ENCODE measurements around the gene ORC4.

The ORC4 gene

DNA sequence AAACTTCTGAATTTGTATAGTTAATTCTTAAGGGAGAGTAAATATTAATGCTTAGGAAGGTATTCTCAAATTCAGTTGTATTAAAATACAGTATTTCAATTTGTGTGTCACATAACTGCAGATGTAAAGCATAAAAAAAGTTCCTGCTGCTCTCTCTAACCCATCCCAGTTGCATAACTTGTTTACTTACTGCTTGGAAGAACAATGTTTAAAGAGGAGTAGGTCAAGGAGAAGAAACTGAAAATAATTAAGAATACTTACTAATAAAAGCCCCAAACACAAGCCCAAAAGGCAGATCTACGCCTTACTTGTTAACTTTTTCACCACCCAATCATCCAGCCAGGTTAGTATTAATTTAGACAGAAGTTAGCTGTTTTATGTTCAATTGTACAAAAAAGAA, 81.2 kb downstream of the ORC4 start:
- intact Hi-C loops (cut with DNase I): loop anchor here (10.0 kb wide), 2 partner anchors 1055 to 1625 kb away; no protein-coding TSS in a partner anchor
- DNase-seq: no peak

DNA sequence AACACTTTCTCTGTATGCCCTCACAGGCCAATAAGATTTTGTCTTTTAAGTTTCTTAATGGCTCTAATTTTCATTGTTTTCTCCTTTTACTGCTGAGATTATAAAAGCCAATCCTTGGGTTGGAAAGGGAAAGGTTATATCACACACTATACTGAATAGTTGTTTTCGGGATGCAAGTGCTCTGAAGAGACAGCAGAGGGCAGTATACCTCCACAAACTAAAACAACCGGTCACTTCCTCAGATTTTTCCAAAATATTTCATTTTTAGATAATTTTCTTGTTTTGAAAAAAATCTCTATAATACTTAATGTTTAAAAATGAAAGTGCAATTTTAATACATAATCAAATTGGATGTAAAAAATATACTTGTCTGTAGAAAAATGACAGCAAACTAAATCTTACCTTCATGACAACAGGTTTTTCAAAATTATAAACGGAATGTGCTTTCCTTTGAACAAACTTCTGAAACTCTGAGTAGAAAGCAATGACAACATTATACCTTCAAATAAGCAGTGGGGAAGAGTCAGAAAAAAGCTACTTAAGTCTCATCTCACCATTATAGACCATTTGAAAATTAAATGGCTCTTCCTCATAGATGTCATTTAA, 82.7 kb downstream of the ORC4 start:
- intact Hi-C loops (cut with DNase I): loop anchor here (1.0 to 10.0 kb wide), 3 partner anchors 572 to 1627 kb away; no protein-coding TSS in a partner anchor
- DNase-seq: no peak

DNA sequence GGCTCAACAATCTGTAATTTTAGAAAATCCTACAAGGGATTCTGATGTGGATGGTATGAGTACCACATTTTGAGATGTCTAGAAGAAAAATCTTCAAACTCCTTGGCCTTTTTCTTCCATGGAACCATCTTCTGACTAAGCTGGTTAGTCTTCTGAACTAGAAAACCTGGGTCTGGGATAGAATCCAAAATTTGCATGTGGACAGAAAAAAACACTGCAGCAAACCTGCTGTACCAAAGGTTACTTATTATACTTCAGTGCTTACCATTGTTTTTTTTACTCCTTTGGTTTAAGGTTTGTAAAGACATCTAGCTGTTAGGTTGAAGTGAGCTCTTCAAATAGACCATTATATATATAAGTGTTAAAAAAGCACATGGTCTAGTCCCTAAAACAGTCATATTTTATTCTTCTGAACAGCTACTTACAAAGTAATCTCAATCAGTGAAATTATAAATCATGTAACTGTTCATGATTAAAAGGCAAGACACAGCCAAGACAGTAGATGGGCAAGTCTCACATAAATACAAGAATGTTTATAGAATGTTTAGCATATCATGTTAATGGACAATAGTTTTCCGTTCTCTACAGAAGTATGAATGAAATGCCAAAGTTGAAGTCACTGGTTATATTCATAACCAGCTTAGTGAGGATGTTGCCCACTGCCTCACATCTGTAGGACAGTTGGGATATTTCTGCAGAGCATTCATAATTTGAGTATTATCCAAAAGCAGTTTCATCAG, 85.5 kb downstream of the ORC4 start:
- DNase-seq: no peak
- intact Hi-C loops (cut with DNase I): loop anchor here (10.0 kb wide), 2 partner anchors 1060 to 1630 kb away; no protein-coding TSS in a partner anchor

DNA sequence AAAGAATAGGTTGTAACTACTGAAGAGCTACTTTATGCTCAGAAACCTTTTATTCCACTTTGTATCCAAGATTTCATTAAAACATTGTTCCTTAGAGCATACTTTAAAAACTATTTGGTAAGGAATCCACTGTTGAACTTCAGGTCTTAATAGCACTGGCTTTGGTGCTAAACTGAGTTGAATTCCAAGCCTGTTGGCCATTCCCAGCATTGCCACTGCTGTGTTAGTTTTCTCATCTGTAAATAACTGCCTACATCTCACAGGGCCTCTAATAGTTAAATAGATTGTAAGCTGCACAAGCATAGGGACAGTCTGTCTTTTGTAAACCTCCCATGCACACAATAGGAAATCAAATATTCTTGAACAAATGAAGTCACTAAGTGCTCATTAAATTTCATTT, 86.6 kb downstream of the ORC4 start:
- intact Hi-C loops (cut with DNase I): loop anchor here (10.0 kb wide), 2 partner anchors 1061 to 1631 kb away; no protein-coding TSS in a partner anchor
- no peak for DNase-seq

DNA sequence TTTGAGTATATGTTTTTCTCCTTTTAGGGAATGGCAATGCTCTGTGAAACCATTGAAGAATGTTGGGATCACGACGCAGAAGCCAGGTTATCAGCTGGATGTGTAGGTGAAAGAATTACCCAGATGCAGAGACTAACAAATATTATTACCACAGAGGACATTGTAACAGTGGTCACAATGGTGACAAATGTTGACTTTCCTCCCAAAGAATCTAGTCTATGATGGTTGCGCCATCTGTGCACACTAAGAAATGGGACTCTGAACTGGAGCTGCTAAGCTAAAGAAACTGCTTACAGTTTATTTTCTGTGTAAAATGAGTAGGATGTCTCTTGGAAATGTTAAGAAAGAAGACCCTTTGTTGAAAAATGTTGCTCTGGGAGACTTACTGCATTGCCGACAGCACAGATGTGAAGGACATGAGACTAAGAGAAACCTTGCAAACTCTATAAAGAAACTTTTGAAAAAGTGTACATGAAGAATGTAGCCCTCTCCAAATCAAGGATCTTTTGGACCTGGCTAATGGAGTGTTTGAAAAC, 93.4 kb downstream of the ORC4 start:
- intact Hi-C loops (cut with DNase I): no loop called here
- no peak for DNase-seq

DNA sequence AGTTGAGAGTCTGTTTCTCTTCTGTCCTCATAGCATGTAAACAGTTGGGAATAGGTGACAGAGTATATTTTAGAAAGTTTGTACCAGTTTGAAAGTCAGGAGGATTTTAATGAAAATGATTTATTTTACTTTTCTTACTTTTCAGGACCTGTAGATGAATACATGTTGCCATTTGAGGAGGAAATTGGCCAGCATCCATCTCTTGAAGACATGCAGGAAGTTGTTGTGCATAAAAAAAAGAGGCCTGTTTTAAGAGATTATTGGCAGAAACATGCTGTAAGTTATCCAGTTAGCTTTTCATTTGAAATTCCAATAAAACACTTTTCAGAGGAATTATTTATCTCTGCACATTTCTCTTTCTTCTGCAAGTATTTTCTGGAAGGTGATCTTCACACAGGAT, 94.7 kb downstream of the ORC4 start:
- intact Hi-C loops (cut with DNase I): no loop called here
- no peak for DNase-seq

DNA sequence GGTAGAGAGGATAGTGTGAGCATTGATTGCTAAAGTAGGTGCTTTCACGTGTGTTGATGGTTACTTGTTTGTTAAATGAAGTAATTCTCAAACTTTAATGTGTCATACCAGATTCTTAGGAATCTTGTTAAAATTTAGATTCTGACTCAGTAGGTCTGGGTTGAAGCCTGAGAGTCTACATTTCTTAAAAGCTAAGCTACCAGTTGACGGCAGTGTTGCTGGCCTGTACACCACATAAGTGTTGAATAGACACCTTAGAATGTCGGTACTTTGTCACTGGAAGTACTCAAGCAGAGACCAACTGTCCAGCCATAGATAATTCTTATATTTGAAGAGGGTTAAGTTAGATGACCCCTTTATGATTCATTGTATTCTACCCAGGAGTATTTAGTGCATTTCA, 95.9 kb downstream of the ORC4 start:
- intact Hi-C loops (cut with DNase I): no loop called here

DNA sequence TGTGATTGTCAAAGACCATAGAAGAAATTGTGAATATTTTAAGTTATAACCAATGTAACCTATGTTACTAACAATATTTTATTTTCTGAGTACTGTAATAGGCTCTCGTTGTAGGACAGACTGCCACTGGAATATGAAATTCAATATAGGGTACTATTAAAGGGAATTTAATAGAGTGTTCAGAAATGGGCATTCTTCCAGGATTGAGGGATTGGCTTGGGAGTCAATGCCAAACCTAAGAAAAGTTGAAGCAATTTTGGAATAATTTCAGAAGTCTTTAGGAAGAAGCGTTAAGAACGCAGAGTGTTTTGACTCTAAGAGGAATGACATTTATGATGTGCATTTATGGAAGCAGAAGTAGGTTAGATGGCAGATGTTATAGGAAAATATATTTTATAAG, 96.7 kb downstream of the ORC4 start:
- no peak for DNase-seq
- intact Hi-C loops (cut with DNase I): no loop called here

More for the DNA sequence above, 95.9 kb downstream of the ORC4 start:
- no peak for DNase-seq

DNA sequence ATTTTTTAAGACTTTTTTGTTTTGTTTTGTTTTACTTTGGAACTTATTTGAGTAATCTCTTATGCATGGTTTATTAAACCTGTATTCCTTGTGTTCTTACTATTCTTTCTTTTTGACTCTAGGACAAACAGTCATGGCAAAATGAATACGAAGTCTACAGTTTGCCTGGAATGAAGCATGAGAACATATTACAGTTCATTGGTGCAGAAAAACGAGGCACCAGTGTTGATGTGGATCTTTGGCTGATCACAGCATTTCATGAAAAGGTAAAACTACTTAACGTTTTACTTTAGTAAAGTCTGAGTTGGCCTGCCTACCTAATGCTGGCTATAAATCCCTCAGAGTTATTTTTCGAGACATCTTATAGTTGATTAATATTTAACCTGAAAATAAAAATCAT, 103.4 kb downstream of the ORC4 start:
- no peak for DNase-seq
- intact Hi-C loops (cut with DNase I): no loop called here

DNA sequence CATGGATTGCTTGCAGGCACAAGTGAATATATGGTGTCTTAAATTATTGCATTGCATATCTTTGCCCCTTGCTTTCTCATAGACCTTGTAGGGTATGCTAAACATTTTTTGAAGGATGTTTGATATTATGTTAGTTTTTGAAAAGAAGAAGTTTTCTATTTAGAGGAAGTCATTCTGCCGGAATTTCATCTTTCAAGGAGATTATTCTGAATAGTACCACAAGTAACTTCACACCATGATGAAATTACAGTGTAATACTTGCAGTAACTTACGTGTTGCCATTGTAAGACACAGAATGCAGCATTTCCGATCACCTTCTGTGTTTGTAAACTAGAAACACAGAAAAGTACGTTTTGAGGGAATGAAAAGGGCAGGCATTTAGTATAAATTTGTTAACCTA, 103.8 kb downstream of the ORC4 start:
- DNase-seq: no peak
- intact Hi-C loops (cut with DNase I): no loop called here

DNA sequence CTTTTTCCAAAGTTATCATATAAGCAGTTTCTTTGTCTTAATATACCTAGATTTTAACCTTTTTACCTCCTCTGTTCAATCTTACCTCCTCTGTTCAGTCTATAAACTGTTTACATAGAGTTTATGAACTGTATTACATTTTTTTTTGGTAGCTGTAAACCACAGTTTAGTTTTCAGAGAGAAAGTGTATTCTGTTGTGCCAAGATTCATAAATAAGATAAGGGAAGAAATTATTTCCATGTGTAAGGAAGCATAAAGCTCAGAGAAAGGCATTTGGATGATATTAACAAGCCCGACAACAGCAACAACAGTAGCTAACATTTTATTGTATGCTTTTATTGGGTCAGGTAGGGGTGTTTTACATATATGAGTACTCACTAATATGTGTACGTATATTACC, 104.5 kb downstream of the ORC4 start:
- intact Hi-C loops (cut with DNase I): no loop called here
- DNase-seq: no peak

DNA sequence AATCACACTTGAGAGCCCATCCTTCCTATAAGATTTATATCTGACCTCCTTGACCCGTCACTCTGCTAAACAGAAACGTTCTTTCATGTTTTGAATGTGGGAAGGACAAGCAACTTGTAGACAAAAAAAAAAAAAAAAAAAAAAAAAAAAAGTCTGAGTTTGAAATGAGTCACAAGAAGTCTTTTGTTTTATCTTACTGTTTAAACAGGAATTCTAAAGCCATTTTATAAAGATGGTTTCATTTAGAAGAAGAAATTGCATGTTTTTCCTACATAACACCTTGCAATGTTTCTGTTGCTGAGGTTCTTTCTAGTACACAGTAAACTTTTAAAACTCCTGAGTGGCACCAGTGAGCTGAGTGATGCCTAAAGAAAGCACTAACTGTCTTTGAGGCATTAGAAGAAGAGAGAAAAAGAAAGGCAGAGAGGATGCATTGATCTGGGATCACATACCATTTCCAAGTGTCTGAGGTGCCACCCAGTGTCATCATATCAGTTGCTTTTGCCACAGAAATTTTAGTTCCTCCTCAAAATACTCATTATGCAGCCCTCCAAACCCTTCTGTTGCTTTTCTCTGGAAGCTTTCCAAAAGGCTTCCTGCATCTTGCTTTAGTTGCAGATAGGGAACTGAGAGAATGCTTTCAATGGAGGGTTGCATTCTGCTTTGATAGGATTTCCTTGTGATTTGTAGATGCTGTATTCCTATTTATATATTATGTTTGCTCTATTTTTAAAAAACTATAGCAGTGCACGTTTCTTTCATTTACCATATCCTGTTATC, 106.6 kb downstream of the ORC4 start:
- intact Hi-C loops (cut with DNase I): no loop called here
- no peak for DNase-seq

DNA sequence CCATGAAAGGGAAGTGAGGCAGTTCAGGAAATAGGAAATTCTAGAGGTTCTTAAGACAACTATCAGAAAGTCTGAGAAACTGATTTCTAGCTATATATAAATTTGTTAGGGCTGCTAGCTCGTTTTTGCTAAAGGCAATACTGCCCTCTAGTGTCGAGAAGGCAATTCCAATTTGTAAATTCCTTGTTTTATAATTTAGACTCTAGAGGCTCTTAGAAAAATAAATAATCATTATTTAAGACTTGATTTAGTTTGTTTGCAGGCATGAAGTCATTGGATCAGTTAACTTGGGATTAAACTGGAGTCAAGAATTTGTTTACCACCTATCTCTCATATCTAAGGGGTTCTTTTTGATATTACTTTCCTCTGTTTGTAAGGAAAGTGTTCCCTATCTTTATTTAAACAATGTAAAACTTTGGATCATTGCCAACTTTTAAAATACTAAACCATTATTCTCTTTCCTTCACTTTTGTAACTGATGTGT, 109.5 kb downstream of the ORC4 start:
- peak in 2 of 10 donors; percentile 4 to 9 for DNase-seq
- intact Hi-C loops (cut with DNase I): loop anchor here (2.0 kb wide), 3 partner anchors 828 to 1176 kb away; no protein-coding TSS in a partner anchor

DNA sequence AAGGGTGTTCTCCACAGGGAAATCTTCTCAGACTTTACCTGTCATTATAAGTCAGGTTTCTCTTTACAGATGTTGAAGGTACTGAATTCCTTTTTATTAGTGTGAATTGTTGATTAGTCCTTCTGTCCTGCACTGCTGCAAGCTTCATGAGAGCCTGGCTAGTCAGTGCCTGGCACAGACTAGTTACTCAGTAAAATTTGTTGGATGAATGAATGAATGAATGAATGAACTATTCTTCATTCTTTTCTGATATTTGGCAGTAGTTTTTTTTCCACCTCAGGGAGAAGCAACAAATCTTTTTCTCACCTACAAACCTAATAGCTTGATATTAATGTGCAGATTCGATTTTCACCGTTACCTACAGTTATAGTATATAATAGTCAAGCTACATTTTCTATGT, 111.4 kb downstream of the ORC4 start:
- no peak for DNase-seq

DNA sequence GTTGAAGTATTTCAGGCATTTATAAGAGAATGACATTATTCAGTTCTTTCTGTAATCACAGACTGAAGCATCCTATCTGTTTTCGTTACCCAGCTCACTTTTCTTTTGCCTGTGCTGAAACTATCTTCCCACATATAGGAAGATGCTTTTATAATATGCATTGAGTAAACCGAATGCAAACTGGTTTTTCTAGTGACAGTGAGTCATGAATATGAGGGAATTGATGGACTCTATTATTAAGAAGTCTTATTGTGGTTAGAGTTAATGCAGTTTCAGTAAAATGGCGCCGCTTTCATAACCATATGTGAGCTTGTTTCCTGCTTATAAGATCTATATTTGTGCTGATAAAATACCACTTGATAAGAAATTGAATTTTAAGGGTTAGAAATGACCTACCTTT, 116.5 kb downstream of the ORC4 start:
- intact Hi-C loops (cut with DNase I): loop anchor here (5.0 kb wide), 1 partner anchor 57 kb away; the partner anchor contains the start of gene ACVR2A
- DNase-seq: no peak

More for the DNA sequence above, 111.4 kb downstream of the ORC4 start:
- intact Hi-C loops (cut with DNase I): no loop called here

DNA sequence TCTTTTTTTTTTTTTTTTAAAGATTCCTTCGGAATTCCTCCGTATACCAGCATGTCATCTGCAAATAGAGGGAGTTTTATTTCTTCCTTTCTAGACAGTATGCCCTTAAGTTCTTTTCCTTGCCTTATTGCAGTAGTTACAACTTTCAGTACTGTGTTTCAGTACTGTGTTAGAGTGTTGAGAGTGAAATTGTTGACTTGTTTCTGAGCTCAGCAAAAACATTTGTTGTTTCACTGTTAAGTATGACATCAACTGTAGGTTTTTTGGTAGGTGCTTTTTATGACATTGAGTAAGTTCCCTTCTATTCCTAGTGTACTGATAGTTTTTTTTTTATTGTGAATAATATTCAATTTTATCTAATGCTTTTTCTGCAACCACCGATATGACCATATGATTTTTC, 131.9 kb downstream of the ORC4 start:
- intact Hi-C loops (cut with DNase I): no loop called here
- DNase-seq: no peak

DNA sequence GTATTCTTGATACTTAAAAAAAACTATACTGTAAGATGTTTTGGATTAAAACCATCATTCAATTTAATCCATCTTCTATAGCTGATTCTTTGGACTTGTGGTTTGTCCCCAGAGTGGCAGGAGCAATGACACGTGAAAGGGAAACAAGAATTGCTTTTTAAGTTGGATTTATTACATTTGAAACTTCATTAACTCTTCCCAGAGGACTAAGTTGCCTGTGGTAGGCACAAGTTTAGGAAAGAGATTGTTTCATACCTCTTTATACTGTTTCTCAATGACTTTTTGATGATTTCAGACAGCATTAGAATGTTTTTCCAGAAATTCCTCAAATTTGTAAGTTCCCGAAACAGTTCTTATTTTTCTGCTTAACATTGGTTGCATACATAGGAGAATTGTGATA, 134.4 kb downstream of the ORC4 start:
- no peak for DNase-seq
- intact Hi-C loops (cut with DNase I): no loop called here

DNA sequence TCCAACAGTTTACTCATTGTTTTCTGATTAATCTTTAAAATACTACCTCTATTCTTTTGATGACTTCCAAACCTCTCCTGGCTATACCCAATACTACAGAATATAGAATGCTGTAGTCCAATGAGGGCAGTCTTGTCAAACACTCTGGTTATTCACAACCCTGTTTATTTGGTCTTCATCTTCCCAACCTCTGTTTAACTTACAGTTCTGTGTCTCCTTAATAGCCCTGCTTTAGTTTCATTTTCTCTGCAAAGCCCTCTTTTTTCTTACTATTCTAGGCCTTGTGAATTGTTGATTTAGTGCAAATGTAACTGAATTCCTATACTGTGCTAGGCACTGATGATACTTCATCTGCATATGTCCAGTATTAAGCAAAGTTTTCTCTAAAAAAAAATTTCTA, 135.7 kb downstream of the ORC4 start:
- intact Hi-C loops (cut with DNase I): no loop called here
- DNase-seq: no peak

DNA sequence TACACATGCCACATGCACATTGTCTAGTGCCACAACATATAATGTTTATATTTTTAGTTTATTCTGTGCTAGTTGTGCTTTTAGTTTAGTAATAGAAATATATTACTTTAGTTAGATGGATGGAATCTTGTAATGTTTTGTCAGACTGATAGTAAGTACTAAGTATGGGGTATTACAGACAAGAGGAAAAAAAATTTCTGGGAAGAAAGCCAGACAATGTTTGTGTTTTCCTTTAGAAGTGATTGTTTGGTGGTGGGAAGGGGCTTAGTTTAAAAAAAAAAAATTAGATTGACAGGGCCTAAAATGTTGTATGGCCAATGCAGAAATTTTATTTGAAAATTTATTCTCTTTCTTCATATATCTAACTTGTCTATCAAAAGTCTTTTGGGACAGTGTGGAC, 137.9 kb downstream of the ORC4 start:
- DNase-seq: no peak
- intact Hi-C loops (cut with DNase I): no loop called here

All from posterior cingulate gyrus (tissue), 11 donors.